HG03196 (cell line): Measurements from ENCODE around the gene PTGDS.

Source experiments
- ATAC-seq: cut with Tn5 transposase; IDR thresholded peaks from one replicate; pipeline ENCODE4 v1.9.1; 2021; ENCODE audit not compliant: unreplicated experiment

PTGDS gene

DNA sequence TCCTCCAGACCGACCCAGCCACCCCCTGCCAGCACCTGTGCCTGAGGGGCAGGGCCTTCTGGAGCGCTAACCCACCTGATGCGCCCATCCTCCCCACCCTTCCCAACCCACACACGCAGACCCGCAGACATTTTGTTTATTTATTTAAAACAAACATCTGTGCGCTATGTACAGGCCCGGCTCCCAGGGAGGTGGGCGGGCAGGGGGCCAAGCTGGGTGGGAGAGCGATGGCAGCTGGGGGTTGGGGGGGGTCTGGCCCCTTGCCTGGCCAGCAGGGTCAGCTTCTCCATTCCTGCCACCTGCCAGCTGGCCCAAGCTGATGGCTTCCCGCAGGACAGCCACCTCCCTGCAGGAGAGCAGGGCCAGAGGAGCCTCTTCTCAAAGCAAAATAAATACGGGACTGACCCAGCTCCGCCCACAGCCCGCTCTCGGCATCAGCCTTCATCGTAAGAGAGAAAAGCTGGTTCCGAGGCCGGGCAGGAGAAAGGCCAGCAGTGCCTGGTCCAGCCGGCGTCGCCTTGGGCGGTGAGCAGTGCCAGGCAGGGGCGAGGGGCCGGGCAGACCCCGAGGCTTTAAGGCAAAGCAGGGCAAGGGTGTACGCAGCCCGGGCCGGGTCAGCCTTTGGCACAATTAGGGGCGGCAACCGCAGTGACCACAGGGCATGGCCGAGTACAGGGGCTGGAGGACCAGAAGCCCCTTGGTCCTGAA is 30.0 kb downstream of the PTGDS start:
- no peak for ATAC-seq

DNA sequence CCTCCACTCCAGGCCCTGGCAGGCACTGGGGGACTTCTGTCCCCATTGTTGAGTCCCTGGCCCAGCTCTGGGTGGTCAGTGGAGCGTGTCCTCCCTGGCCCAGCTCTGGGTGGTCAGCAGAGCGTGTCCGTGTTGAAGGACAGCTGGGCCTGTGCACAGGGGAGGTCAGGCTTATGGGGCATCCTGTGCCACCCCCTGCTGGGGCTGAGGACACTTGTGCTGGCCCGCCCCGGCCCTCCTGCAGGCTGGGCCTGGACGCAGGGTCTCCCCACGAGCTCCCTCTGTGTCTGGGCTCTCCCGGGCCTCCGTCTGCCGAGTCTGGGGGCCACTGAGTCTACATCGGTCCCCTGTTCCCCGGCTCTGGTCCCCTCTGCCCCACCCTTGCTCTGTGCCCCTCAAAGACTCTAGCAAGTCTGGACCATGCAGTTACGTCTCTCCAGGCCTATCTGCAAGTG is 30.5 kb downstream of the PTGDS start:
- ATAC-seq = no peak

DNA sequence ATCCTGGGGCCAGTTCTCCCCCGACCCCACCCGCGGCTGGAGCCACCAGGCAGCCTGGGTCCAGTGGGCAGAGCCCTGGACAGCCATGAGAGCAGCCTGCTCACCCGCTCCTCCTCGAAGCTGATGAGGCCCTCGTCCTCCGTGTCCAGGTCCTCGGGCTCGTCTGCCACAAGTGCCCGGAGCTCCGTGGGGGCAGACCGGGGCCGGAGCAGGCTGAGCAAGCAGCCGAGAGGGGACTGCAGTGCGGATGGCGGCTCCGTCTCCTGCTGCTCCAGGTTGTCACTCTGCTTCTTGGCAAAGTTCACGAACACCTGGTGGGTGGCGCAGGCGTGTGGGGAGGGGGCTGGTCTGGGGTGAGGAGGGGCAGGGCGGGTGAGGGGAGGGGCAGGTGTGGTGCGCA is 31.0 kb downstream of the PTGDS start:
- no peak for ATAC-seq

DNA sequence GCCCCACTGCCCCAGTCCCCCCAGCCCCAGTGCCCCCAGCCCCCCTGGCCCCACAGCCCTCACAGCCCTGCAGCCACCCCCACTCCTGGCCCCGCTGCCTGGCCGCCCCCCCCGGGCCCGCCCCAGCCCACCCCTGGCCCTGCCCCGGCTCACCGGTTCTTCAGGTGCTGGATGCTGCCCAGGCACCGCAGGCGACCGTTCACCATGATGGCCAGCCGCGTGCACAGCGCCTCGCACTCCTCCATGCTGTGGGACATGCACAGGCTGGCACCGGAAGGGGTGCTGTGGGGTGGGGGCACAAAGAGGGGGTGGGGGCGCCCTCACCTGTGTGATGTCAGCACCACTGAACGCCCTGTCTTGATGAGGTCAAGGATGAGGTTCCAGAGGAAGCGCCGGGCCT is 31.9 kb downstream of the PTGDS start:
- no peak for ATAC-seq

DNA sequence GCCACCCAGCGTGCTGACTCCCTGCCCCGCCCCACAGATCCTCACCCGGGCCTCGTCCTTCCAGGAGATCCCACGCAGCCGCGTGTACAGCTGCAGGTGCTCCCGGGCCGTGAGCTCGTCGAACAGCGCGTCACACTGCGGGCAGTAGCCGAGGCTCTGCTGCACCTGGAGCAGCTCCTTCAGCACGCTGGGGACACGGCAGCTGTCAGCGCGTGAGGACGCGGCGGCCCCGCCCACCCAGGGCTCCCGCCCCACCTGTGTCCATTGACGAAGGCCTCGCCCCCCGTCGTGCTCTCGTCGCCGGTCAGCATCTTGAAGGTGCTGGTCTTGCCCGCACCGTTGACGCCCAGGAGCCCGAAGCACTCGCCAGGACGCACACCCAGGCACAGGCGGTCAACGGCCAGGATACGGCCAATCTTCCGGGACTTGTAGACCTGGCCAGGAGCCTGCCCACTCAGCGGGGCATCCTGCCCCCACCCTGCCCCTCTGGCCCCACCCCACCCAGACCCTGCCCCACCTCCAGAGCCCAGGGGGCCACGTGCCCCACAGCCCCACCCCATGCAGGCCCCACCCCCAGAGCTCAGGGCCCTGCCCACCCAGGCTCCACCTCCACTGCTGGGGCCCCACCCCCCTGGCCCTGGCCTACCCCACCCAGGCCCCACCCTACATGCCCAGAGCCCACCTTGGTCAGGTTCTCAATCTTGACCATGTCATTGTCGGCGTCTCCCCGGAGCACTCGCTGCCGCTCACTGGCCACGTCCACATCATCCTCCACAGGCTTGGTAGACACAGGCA is 32.8 kb downstream of the PTGDS start:
- ATAC-seq = no peak

DNA sequence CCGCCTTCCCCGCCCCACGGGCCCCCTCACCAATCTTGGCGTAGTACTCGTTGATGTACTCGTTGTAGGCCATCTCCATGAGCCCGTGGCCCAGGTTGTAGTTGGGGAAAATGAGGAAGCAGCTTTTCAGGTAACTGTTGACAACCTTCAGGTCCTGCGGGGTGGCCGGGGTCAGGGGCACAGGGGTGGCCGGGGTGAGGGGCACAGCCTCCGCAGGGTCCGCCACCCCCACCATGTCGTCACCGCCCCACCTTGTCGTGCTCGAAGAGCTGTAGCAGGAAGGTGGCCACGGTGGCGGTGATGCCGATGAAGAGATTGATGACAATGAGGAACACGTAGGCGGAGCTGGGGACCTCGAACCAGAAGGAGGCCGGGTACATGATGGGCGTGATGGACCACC is 33.9 kb downstream of the PTGDS start:
- no peak for ATAC-seq

DNA sequence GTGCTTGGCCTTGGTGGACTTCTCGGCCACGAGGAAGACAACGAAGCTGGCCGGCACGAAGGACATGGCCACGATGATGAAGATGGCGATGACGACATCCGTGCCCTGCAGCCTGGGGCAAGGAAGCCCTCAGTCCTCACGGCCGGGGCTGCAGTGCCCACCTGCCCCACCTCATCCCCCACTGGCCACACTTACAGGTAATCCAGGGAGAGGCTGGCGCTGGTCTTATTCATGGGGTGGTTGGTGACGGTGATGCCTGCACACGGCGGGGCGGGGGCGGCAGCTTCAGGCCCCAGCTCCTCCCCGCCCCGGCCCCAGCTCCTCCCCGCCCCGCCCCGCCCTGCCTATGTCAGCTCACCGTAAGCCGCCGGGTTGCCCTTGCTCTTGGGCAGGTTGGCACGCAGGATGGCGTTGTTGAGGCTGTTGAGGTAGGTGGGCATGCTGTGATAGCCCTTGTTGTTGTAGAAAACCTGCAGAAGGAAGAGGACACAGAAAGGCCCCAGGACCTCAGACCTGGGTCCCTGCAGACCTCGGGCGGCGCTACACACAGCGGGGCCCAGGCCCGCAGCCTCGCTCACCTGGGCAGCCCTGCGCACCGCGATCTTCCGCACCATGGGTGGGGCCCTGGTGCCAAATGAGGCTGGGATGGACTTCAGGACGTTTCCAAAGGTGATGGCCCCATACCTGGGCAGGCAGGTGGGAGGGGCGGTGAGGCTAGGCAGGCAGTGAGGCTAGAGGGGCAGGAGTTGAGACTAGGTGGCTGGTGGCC is 34.8 kb downstream of the PTGDS start:
- ATAC-seq = no peak

DNA sequence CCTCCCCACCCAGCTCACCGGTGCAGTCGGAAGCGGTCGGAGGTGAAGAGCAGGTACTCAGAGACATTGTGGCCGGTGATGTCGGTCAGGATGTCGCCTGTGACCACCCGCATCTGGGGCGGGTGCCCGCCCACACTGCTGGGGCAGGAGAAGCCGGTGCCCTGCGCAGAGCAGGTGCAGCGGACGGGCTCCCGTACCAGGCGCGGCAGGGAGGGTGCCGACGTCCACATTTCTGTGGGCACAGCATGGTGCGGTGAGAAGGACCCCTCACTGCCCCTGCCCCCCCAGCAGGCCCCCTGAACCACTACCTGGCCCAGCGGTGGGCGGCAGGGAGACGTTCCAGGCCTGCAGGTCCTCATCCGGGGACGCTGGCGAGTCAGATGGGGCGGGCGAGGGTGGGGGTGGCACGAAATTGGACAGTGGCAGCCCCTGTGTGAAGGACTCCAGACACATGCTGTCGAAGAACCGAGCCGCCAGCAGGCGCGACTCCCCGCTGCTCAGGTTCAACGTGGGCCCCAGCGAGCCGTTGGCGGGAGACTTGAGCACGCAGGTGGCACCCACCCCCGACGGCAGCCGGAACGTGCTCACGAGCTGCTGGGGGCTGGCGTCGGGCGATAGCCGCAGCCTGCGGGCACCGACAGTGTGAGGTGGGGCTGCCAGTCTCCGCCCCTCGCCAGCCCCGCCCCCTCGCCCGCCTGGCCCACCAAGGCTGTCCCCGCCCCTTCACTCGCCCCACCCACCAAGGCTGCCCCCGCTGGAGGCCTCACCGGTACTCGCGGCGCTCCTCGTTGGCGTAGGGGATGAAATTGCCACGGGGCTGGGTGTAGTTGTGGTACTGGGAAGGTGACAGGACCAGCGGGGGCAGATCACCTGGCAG is 35.6 kb downstream of the PTGDS start:
- no peak for ATAC-seq

DNA sequence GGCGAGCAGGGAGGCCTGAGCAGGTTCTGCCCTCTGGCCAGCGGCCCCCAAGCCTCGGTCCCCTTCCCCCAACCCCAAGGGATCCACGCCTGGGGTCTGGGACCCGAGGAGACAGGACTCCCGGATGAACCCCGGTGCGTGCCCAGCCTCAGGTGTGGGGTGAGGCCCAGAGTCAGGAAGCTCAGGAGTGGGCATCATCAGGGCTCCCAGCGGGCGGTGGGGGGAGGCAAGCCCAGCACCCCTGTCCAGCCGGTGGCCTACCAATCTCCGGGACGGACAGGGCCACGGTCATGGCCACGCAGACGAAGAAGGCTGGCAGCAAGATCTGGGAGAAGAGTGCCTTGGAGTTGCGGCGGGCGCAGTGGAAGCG is 36.3 kb downstream of the PTGDS start:
- ATAC-seq = no peak

DNA sequence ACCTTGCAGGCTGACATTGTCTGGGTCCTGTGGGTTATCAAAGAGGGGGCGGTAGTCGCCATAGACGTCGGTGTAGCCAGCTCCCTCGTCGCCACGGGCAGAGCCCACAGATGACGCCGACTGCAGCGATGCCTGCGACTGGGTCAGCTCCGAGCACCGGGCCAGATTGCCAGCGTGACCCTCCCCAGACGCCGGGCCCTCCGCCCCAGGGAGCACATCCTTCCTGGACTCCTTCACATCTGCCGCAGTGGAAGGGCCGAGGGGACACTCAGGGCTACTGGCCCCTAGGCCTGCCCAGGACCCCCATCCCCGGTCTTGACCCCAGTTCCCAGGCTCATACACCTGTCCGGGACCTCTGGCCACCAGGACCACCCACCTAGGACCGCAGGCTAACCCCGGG is 36.9 kb downstream of the PTGDS start:
- no peak for ATAC-seq

DNA sequence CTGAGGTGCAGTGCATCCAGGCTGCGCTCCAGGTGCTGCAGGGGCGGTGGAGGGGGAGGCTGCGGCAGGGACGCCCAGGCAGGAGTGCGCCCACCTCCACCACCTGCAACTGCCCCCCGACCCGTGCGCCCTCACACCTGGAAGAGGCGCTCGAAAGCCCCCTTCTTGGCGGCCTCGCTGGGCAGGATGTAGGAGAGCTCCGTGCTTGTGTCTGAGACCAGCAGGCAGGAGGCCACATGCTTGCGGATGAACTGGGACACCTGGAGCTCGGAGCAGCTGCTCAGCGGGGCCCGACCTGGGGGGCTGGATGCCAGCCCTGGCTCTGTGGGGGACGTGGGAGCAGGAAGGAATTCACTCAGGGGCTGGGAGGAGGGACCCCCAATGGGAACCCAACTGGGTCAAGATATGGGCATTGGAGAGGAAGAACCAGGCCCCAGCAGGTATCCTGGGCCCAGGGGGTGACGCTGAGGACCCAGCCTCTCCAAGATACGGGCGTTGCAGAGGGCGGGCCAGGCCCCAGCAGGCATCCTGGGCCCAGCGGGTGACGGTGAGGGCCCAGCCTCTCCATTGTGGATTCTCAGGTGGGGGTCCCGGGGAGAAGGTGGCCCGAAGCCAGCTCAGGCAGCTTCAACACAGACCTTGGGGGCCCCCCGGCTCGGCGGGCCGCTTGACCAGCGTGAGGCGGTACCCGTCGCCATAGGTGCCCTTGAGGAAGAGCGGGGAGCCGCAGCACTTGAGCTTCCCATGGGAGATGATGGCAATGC is 37.7 kb downstream of the PTGDS start:
- no peak for ATAC-seq

DNA sequence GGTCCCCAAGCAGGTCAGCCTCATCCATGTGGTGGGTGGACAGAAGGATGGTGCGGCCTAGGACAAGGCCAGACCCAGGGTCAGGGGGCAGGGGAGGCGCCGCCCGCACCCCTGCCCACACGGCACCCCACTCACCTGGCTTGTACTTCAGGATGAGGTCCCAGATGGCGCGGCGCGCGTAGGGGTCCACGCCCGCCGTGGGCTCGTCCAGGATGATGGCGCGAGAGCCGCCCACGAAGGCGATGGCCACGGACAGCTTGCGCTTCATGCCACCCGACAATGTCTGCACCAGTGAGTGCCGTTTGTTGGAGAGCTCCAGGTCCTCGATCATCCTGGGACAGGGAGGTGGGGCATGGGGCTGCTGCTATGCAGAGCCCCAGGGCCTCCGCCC is 38.2 kb downstream of the PTGDS start:
- no peak for ATAC-seq

DNA sequence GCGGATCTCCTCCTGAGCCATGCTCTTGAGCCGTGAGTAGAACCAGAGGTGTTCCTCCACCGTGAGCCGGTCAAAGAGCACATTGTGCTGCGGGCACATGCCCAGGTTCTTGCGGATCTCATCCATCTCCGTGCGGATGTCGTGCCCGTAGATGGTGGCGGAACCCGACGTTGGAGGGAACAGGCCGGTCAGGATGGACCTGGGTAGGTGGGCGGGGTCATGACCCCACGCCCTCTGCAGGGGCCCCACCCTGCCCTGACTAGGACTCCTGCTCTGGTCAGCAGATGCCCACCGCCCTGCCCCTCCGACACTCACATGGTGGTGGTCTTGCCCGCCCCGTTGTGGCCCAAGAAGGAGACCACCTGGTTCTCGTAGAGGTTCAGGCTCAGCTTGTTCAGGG is 38.7 kb downstream of the PTGDS start:
- ATAC-seq = no peak

DNA sequence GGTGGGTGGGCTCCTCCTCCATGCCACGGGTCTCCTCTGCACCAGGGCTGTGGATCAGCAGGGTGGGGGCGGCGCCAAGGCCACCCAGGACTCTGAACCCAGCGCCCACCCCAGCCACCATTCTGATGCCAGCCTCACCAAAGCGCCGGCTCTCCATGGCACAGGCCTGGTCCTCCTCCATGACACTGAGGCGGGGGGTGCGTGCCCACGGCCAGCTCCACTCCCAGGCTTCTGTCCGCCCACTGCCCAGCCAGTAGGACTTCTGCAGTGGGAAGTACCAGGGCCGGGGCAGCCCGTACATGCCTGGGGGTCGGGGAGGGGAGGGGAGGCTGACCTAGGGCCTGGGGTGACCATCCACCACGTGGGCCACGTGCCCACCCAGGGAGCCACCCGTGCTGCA is 39.1 kb downstream of the PTGDS start:
- ATAC-seq = no peak

DNA sequence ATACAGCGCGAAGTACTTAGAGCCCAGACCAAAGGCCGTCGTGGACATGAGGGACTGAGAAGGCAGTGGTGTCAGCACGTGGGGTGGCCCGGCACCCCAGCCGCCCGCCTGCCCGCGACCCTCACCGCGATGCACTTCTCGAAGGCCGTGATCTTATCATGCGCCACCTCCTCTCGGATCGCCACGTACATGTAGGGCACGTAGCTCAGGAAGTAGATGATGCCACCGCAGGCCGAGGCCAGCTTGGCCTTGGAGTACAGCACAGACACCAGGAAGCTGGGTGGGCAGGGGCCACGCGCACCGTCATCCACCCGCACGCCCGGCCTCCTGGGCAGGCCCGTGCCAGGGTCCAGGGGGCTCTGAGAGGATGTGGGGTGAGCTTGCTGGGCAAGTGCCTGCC is 39.8 kb downstream of the PTGDS start:
- ATAC-seq = no peak

DNA sequence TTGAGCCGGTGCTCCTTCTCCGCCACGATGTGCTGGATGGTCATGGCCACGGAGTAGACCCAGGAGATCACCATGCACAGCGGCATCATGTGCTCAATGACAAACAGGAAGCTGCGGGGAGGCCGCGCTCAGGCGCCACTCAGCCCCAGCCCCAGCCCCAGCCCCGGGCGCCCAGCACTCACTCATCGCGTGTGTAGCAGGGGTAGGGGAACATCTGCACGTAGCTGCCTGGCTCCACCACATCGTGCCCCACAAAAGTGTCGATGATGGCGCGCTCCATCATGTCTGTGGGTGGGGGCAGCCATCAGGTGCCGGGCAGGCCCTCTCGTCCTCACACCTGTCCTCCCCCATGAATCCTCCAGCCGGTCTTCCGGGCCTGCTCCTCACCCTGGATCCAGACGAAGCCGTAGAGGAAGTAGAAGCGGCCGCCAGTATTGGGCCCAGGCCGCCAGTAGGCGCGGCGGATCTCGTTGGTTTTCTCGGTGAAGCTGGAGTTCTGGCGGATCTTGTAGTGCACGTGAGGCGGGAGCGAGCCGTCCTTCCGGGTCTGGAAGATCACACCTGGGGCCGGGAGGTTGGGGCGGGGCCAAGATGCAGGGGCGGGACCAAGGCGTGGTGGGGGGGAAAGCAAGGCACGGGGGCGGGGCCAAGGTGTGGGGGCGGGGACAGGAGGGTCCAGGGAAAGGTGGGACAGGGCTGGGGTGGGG is 40.6 kb downstream of the PTGDS start:
- ATAC-seq = no peak

DNA sequence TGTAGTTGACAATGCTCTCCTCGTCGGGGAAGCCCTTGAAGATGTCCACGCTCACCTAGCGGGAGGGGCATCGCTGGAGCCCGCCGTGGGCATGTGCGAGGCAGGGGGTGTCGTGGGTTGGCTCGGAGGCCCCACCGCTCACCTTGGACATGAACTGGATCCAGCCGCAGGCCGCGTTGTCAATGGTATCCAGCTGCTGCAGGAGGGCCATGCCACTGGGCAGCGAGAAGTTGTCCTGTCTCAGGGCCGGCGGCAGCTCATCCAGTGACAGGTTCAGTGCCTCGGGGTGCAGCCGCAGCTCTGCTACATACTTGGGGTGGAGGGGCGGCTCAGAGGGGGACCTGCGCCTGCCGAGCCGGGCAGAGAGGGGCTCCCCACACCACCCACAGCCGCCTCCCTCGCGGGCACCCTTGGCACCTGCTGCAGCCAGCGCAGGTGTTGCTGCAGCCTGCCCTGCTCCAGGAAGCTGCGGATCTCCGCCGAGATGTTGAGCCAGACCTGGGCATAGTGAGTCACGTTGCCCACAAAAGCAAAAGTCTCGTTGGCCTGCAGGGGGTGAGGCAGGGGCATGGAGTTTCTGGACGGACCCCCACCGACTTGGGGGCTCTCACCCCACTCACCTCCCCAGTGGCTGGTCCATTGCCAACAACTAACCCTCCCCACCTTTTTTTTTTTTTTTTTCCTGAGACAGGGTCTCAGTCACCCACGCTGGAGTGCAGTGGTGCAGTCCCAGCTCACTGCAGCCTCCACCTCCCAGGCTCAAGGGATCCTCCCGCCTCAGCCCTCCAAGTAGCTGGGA is 41.7 kb downstream of the PTGDS start:
- ATAC-seq = no peak

DNA sequence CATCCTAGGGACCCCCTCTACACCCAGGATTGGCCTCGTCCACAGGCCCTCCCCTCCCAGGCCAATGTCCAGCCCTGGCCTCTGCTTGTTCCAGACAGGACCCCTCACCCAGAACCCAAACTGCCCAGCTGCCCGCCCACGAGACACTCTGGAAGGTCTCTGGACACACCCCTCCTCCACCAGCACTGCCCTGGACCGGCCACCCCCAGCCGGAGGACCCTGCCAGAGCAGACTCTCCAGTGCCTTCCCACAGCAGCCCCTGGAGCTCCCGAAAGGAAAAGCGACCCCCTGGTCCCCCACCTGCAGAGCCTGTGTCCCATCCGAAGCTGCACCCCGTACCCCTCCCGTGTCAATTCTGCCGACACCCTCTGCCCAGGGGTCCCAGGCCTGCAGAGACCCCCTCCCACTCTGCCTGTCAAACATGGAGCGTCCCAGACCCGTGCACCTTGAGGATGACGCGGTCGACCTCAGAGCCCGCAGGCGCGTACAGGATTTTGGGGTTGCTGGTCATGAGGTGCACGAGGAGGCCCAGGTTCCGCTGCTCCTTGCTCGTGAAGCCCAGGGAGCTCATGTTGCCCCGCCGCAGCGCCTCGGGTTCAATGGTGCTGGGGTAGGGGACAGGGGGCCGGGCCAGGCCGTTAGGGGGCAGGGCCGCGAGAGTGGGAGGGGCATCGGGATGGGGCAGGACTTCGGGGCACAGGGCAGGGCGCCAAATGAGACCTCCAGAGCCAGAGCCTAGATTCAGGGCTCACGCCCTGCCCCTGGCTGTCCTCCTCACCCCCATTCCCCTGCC is 42.8 kb downstream of the PTGDS start:
- ATAC-seq = no peak
